Activated T-helper 1 cell treated with Interleukin-2 at 50 U/mL for 16 hours (primary cell): Measurements from ENCODE around the gene ILK.

Source experiments
- DNase-seq: peaks from one replicate; pipeline ENCODE4 v3.0.0-alpha.2; 2020; ENCODE audit warnings: low read depth

The ILK gene

DNA sequence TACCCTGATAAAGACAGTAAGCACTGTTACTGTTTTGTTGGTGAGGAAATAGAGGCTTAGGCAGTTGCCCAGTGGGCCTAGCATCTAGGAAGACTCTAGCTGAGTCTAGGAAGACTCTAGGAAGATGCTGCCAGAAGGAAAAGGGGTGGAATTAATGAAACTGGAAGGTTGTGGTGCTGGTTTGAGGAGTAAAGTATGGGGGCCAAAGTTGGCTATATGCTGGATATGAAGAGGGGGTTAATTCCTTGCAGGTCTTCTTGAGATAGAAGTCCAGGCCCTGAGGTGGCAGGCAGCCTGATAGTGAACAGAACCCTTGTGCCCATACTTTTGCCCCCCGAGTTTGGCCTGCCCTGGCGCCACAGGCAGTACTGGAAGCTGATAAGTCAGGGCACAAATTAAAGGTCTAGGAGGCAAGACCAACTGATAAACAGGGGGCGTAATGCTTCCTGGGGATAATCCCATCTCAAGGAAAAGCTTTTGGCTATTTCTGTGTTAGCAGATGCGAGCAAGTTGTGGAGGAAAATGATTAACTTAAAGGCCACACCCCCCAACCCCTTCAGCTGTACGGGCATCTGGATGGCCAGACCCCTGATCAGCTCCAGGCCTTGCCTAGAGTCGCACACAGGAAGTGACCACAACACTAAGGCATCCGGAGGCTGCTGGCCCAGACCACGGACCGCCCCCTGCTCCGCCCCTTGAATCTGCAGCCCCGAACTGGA is 3.1 kb downstream of the ILK start:
- DNase-seq: peak; percentile 32

DNA sequence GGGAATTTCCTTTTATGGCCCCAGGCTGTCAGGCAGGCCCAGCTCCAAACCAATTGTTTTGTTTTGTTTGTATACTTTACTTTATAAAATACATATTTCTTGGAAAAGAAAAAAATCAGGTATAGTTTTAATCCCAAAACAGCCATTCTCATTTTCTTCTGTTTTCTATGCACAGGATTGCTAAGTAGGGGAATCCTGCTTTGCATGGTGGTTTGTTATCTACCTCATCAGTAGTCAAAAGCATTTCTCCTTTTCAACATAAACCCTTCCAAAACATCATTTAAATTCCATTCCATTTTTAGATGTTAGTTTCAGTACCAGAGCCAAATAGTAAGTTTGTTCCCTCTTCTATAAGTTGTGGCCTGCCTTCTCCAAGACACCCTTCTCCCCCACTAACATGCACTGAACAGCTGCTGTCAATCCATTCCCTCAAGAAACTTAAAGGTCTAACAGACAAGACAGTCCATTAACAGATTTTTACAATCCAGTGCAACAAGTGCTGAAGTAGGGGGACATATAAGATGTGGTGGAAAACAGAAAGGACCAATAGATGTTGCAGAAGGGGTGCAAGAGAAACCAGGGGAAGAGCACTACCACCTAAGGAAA is 3.7 kb downstream of the ILK start:
- no peak for DNase-seq

DNA sequence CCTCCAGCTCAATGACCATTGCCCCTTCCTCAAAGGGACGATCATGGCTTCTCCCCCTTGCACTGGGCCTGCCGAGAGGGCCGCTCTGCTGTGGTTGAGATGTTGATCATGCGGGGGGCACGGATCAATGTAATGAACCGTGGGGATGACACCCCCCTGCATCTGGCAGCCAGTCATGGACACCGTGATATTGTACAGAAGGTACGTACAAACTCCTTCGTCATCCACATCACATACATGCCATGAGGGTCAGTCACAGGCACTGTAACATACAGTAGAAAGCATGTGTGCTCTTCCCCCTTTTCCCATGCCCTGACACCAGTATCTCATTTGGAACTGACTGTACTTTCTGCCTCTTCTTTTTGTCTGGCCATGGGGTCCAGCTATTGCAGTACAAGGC is 4.4 kb downstream of the ILK start:
- DNase-seq: no peak

- no peak for DNase-seq
Observed at GRCh38 chr11:6608726-6609501, 5.3 kb downstream of the ILK start.

- no peak for DNase-seq
Observed at GRCh38 chr11:6609502-6610015, 6.0 kb downstream of the ILK start.

GRCh38 chr11:6610591-6610990 is 7.0 kb downstream of the ILK start:
- no peak for DNase-seq

GRCh38 chr11:6611092-6611962 is 7.8 kb downstream of the ILK start:
- no peak for DNase-seq

GRCh38 chr11:6611963-6612212 is 8.3 kb downstream of the ILK start:
- no peak for DNase-seq

DNA sequence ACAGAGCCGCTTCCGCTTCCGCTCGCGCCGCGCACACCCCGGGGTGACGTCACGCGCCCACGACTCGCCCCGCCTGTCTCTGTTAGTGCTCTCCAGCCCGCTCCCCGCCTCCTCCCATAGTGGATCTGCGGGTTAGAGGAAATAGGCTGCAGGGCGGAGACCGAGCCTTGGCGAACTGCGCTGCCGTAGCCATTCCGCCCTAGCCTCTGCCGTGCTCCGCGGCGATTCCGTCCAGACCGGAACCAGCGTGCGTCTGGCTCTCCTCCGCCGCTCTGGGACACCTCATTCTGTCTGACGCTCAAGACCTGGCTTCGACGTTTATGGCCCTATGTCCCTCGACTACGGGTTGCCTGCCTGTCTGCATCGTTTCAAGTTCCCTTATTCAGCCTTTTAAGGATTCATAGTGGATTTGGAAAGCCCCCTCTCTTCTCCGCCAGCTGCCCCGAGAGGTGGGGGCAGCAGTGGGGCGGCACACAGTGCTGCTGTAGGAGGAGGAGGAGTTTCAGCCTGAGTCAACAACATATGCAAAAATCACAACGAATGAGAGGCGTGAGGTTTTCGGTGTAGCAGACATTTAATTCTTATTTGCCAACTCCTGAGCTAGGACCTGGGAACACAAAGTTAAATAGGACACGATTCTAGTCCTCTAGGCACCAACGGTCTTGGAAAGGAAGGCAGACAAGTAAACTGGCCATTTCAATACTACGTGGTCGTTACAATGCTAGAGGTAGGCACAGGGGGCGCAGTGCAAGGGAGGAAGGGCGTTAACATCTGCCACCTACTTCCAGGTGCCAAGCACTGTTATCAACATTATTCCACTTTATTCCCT is 8.9 kb downstream of the ILK start, which contains the start of gene TAF10:
Gene TAF10, minus strand, starts transcription at position 4 of the 829 bp plus-strand sequence. CDS start 27 bp downstream, outside the sequence.
- peak; percentile 94 for DNase-seq

GRCh38 chr11:6613496-6613895 is 9.9 kb downstream of the ILK start:
- no peak for DNase-seq

DNA sequence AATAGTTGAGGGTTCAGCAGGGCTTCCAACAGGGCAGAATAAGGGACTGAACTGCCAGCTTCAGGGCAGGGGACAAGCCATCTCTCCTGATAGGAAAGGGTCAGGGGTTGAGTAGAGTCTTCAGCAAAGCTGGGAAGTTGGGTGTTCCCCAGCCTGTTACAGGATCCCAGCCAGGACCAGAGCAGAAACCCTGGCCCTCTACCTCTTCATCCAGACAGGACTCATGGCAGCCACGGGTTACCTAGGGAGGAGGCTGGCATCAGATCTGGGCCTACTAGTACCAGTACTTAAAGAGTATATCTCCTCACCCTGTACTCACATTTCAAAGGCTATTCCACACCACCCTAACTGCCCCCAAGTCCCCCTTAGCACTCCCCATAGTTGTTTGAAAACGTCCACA is 10.9 kb downstream of the ILK start:
- no peak for DNase-seq

- no peak for DNase-seq
Observed at GRCh38 chr11:6615046-6615445, 11.5 kb downstream of the ILK start.

GRCh38 chr11:6615882-6616585 is 12.5 kb downstream of the ILK start:
- DNase-seq: no peak

DNA sequence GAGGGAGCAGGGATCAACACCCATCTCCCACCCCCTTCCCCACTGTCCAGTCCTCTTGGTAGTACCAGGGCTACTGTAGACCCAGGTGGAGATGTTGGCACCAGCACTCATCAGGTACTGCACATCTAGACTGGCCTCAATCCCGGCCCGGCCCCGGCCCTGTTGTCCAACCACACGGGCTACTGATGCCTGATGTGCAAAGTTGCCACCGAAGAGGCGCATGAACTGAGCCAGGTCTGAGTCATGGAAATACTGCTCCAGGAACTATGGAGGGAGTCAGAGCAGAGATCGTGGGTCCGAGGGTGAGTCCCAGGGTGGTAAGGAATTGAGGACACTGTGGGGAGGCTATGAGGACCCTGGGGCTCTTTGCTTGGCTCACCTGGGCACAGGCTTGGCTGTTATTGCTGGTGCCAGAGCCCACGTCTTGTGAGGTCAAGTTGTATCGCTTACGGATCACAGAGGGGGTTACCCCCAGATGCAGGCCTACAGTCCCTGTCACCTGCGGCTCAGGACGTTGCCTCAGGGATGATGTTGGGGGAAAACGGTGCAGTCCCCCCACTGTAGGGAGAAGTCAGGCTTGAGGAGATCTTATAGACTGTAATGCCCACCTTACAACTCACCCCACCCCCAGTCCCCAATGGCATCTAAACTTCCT is 13.1 kb downstream of the ILK start:
- no peak for DNase-seq

DNA sequence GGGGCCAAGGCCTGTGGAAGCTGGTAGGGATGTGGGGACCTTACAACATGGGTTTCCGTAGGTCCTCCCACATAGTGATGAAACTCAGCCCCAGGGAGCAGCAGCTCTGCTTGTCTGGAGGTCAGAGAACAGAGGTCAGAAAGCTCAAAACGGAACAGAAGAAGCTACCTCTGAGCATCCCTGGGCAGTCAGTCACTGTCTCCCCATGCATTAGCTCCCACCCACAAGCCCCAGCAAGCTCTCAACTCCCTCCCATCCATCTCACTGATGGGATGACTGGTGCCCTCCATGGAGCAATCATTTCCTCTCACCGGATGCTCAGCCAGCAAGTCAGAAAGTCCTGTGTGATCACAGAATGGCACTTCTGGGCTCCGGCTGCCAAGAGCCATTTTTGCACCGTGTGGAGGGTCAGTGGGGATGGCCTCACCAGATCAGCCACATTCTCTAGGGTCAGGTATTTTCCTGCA is 13.8 kb downstream of the ILK start:
- no peak for DNase-seq

DNA sequence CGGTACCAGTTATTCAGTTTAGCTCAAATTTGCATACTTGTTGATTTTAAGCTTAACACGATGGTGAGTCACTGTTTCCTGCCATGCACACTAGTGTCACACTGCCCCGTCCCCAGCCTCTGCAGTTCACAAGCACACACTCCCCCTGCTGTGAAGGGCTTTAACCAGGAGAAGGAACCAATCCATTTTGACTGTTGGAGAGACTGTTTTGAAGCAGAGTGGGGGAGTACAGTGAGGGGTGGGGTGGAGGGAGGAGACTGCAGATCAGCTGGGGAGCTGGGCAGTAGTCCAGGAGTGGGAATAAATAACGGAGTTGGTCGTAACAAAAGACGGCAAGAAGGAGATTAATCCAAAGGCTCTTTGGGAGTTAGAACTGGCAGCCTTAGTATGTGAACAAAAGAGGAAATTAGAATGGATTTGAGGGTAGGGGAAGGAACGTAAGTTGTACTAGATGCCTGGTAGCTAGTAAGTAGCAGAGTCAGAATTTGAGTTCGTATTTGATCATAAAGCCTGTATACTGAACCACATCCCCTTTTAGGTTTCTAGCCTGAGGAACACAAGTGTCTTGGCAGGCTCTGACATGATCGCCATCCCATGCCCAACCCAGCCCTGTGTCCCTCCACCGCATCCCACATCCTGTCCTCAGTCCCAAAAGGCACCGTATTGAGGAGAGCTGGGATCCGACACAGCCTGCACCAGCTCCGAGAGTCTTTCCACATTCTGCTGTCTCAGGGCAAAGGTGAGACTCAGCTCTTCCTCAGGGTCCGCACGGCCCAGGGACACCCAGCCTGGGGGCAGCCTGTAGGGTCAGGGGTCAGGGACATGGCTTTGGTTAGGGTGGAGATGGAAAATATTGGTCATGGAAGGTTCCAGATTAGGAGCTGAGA is 14.8 kb downstream of the ILK start:
- peak; percentile 54 for DNase-seq

DNA sequence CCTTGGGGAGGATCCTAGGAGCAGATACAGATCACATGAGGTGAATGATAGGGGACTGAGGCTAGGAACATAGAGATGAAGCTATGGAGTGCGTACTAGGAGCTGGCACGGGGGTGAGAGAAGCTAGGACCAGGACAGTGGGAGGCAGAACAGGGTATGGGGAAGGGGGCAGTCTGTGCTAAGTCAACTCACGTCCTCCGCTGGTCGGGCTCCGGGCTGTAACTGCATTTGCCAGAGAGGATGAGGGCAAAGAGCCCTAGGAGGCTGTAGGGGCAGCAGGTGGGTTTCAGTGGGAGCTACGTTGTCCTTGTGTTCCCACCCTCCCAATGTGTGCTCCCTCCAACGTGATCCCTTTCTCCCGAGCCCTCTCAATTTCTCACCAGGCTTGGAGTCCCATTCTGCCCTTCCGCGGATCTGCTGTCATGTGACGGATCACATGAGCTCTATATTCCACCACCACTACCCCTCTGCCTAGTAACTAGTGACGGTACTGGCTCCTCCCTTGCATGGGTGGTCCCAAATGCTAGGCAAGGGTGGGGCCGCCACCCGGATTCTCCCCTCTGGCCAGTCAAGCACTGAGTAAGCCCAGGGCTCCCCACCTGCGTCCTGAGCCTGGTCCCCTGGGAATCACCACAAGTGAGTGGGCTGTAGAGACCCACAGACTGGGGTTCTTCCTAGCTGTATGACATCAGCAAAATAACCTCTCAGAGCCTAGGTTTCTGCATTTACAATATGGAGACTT is 15.6 kb downstream of the ILK start, which contains the start of gene TPP1:
Gene TPP1, minus strand, starts transcription at position 419 of the 742 bp plus-strand sequence. Its CDS starts 22 bp downstream, at position 397.
- peak; percentile 75 for DNase-seq

GRCh38 chr11:6620636-6621035 is 17.1 kb downstream of the ILK start:
- no peak for DNase-seq
